H1 (cell line): Measurements from ENCODE around the gene OR51Q1. TPM values are rescaled to one million over a fixed set of nuclear protein-coding genes. Genes with fewer than 3 reads are reported as not detected.

Experiments
- CTCF ChIA-PET: fragments of 300-600 bp; sonication (Branson Sonifier 250); formaldehyde crosslinking; loops from one replicate; lab custom pipeline; 2021; ENCODE audit not compliant: partially characterized antibody; lab: Charles Lee
- POLR2A ChIA-PET: fragments of 300-600 bp; sonication (Branson Sonifier 250); formaldehyde crosslinking; loops from one replicate; lab custom pipeline; 2021; ENCODE audit warnings: inconsistent platforms; ENCODE audit not compliant: partially characterized antibody; lab: Charles Lee
- DNase-seq, 2 experiments: peaks; one replicate each; pipeline versions ENCODE4 v3.0.0 to v3.0.0-alpha.2; 2010 to 2022; ENCODE audit warnings: low spot score in 2 of 2, low read depth in 1 of 2, mixed read lengths in 1 of 2
- FAIRE-seq: peaks from 2 replicates; lab custom pipeline; 2011; peaks lifted over from hg19 to GRCh38; lab: Jason Lieb, UNC
- H2AFZ ChIP-seq: 2 replicates; pipeline ENCODE4 v1.8.1; 2012; ENCODE audit warnings: low read length, inconsistent platforms
- H2AK5ac ChIP-seq: 2 replicates; pipeline ENCODE4 v1.6.1; 2013; ENCODE audit warnings: low read depth, low read length
- H2BK120ac ChIP-seq: replicated peaks from 2 replicates; pipeline ENCODE3; 2013; ENCODE audit warnings: low read depth, low read length, inconsistent platforms
- H2BK12ac ChIP-seq: 2 replicates; pipeline ENCODE4 v1.6.1; 2013; ENCODE audit warnings: low read depth, low read length
- H2BK15ac ChIP-seq: 2 replicates; pipeline ENCODE4 v1.6.1; 2013; ENCODE audit warnings: low read length
- H2BK20ac ChIP-seq: 2 replicates; pipeline ENCODE4 v1.6.1; 2013; ENCODE audit warnings: low read length
- H2BK5ac ChIP-seq: 2 replicates; pipeline ENCODE4 v1.6.1; 2013; ENCODE audit warnings: low read depth, low read length
- H3K14ac ChIP-seq: 2 replicates; pipeline ENCODE4 v1.6.1; 2013; ENCODE audit warnings: inconsistent platforms; ENCODE audit not compliant: insufficient read length
- H3K18ac ChIP-seq: 2 replicates; pipeline ENCODE4 v1.6.1; 2013; ENCODE audit warnings: low read length; ENCODE audit errors: extremely low read depth
- H3K23ac ChIP-seq: 2 replicates; pipeline ENCODE4 v1.6.1; 2013; ENCODE audit warnings: inconsistent platforms; ENCODE audit not compliant: insufficient read length
- H3K23me2 ChIP-seq: 2 replicates; pipeline ENCODE4 v1.6.1; 2013; ENCODE audit warnings: low read depth, low read length
- H3K27ac ChIP-seq: 2 replicates; pipeline ENCODE4 v1.6.1; 2011; ENCODE audit warnings: low read depth, low read length, inconsistent platforms
- H3K27me3 ChIP-seq, 4 experiments: replicated peaks in 1 of 4; 1 replicate in 1 of 4; 2 replicates in 3 of 4; pipeline versions ENCODE4 v1.6.1 to v1.8.1; 2011 to 2013; ENCODE audit warnings: low read length in 3 of 4, mild to moderate bottlenecking in 3 of 4, inconsistent platforms in 2 of 4, mixed read lengths in 2 of 4, moderate library complexity in 1 of 4; ENCODE audit not compliant: control insufficient read depth in 3 of 4, insufficient read depth in 3 of 4; ENCODE audit errors: extremely low read depth in 1 of 4
- H3K36me3 ChIP-seq, 4 experiments: 2 replicates each; pipeline versions ENCODE4 v1.6.1 to v1.8.1; 2011 to 2013; ENCODE audit warnings: mild to moderate bottlenecking in 4 of 4, low read length in 3 of 4, moderate library complexity in 2 of 4, control low read depth in 1 of 4, inconsistent platforms in 1 of 4; ENCODE audit not compliant: insufficient read depth in 4 of 4, control insufficient read depth in 2 of 4
- H3K4ac ChIP-seq: replicated peaks from 2 replicates; pipeline ENCODE3; 2013; ENCODE audit warnings: low read length, low read depth, mixed read lengths, inconsistent platforms; ENCODE audit not compliant: insufficient read length
- H3K4me1 ChIP-seq, 4 experiments: replicated peaks in 1 of 4; 1 replicate in 1 of 4; 2 replicates in 3 of 4; pipeline versions ENCODE4 v1.6.1 to v1.8.1; 2011 to 2013; ENCODE audit warnings: low read length in 3 of 4, inconsistent platforms in 2 of 4, mixed read lengths in 1 of 4; ENCODE audit not compliant: insufficient read depth in 4 of 4, control insufficient read depth in 3 of 4
- H3K4me2 ChIP-seq, 2 experiments: 2 replicates each; pipeline versions ENCODE4 v1.6.1 to v1.8.1; 2011 to 2013; ENCODE audit warnings: low read depth in 2 of 2, low read length in 2 of 2, control low read depth in 1 of 2, inconsistent platforms in 1 of 2, mild to moderate bottlenecking in 1 of 2; ENCODE audit not compliant: insufficient read depth in 1 of 2
- H3K4me3 ChIP-seq, 4 experiments: fragments of 200-600, 300-600 bp in 1 of 4; sonication (generic), shearing (Covaris generic), sonication (Bioruptor Twin) in 1 of 4; 2 replicates each; pipeline versions ENCODE4 v1.5.1 to v1.8.1; 2011 to 2016; ENCODE audit warnings: low read length in 4 of 4, low read depth in 3 of 4, control low read depth in 2 of 4, inconsistent platforms in 2 of 4, mild to moderate bottlenecking in 2 of 4, mixed read lengths in 1 of 4, moderate library complexity in 1 of 4; ENCODE audit not compliant: insufficient read depth in 2 of 4; ENCODE audit errors: extremely low read depth in 1 of 4
- H3K56ac ChIP-seq: replicated peaks from 2 replicates; pipeline ENCODE3; 2013; ENCODE audit warnings: low read depth, mild to moderate bottlenecking, mixed read lengths, low read length, inconsistent platforms; ENCODE audit not compliant: insufficient read length
- H3K79me1 ChIP-seq: 2 replicates; pipeline ENCODE4 v1.6.1; 2013; ENCODE audit warnings: low read depth, low read length, control low read depth
- H3K79me2 ChIP-seq, 2 experiments: 2 replicates each; pipeline versions ENCODE4 v1.6.1 to v1.8.1; 2012 to 2013; ENCODE audit warnings: low read length in 2 of 2, mild to moderate bottlenecking in 2 of 2, inconsistent platforms in 1 of 2; ENCODE audit not compliant: insufficient read depth in 2 of 2, control insufficient read depth in 1 of 2
- H3K9ac ChIP-seq, 4 experiments: replicated peaks in 1 of 4; 1 replicate in 1 of 4; 2 replicates in 3 of 4; pipeline versions ENCODE4 v1.6.1 to v1.8.1; 2011 to 2013; ENCODE audit warnings: low read depth in 3 of 4, low read length in 3 of 4, control low read depth in 2 of 4, mild to moderate bottlenecking in 2 of 4, moderate library complexity in 2 of 4, inconsistent platforms in 1 of 4; ENCODE audit errors: extremely low read depth in 1 of 4
- H3K9me3 ChIP-seq, 2 experiments: 2 replicates each; pipeline versions ENCODE4 v1.6.1 to v1.8.1; 2012 to 2013; ENCODE audit warnings: mild to moderate bottlenecking in 2 of 2, moderate library complexity in 2 of 2, control low read depth in 1 of 2, inconsistent platforms in 1 of 2, low read depth in 1 of 2, low read length in 1 of 2, mixed read lengths in 1 of 2; ENCODE audit not compliant: insufficient read depth in 2 of 2
- H4K20me1 ChIP-seq, 2 experiments: replicated peaks in 1 of 2; 2 replicates each; pipeline versions ENCODE3 to v1.8.1; 2011 to 2013; ENCODE audit warnings: inconsistent platforms in 2 of 2, low read length in 2 of 2, mild to moderate bottlenecking in 1 of 2; ENCODE audit not compliant: insufficient read depth in 2 of 2, control insufficient read depth in 1 of 2
- H4K5ac ChIP-seq: 2 replicates; pipeline ENCODE4 v1.6.1; 2013; ENCODE audit warnings: low read length, low read depth, mixed read lengths, inconsistent platforms; ENCODE audit not compliant: insufficient read length
- H4K8ac ChIP-seq: 2 replicates; pipeline ENCODE4 v1.8.0; 2013; ENCODE audit warnings: mild to moderate bottlenecking, moderate library complexity, low read length, inconsistent platforms; ENCODE audit not compliant: insufficient read depth; ENCODE audit errors: extremely low read depth
- H4K91ac ChIP-seq: replicated peaks from 2 replicates; pipeline ENCODE3; 2013; ENCODE audit warnings: low read length, mixed read lengths, inconsistent platforms; ENCODE audit not compliant: insufficient read length
- ASH2L ChIP-seq: fragments of 200-600, 300-600 bp; sonication (generic); IDR thresholded peaks from one replicate; pipeline ENCODE4 v1.7.1; 2017; ENCODE audit warnings: low read length
- CHD2 ChIP-seq: IDR thresholded peaks from 2 replicates; pipeline ENCODE4 v1.6.1; 2012; ENCODE audit warnings: low read length, improper control_type of control experiment
- EP300 ChIP-seq, 2 experiments: IDR thresholded peaks; 1 replicate in 1 of 2; 2 replicates in 1 of 2; pipeline ENCODE4 v1.6.1; 2011 to 2012; ENCODE audit warnings: low read depth in 2 of 2, low read length in 2 of 2, mild to moderate bottlenecking in 2 of 2, borderline replicate concordance in 1 of 2, inconsistent platforms in 1 of 2, moderate library complexity in 1 of 2
- EZH2 ChIP-seq: fragments of 200-600 bp; sonication (generic); IDR thresholded peaks from 2 replicates; pipeline ENCODE4 v1.7.1; 2012; ENCODE audit warnings: low read depth, mild to moderate bottlenecking, moderate library complexity, low read length, inconsistent platforms; ENCODE audit not compliant: severe bottlenecking
- JUN ChIP-seq: IDR thresholded peaks from 2 replicates; pipeline ENCODE4 v1.6.1; 2011; ENCODE audit warnings: low read depth, mild to moderate bottlenecking, improper control_type of control experiment, low read length
- KDM5A ChIP-seq: fragments of 200-600 bp; IDR thresholded peaks from 2 replicates; pipeline ENCODE4 v1.7.1; 2012; ENCODE audit warnings: mild to moderate bottlenecking, low read length, inconsistent platforms, mixed read lengths
- MAX ChIP-seq: IDR thresholded peaks from 2 replicates; pipeline ENCODE4 v1.6.1; 2012; ENCODE audit warnings: inconsistent platforms
- SIN3A ChIP-seq, 2 experiments: IDR thresholded peaks in 1 of 2; conservative IDR thresholded peaks in 1 of 2; 2 replicates each; pipeline ENCODE4 v1.6.1; 2011 to 2012; ENCODE audit warnings: low read length in 2 of 2, improper control_type of control experiment in 1 of 2, low read depth in 1 of 2, mild to moderate bottlenecking in 1 of 2
- WGBS, 2 experiments: shearing (Covaris generic) in 1 of 2; methylation state at CpG; one replicate each; pipeline versions ENCODE4 v1.1.6 to v1.1.7; 2013 to 2015; ENCODE audit warnings: low lambda C conversion rate in 2 of 2, mixed read lengths in 2 of 2, inconsistent platforms in 1 of 2, low coverage in 1 of 2, missing lambda C conversion rate in 1 of 2; ENCODE audit not compliant: insufficient replicate concordance in 2 of 2, insufficient coverage in 1 of 2, insufficient read length in 1 of 2; ENCODE audit errors: extremely low coverage in 1 of 2, missing lambda C conversion rate in 1 of 2; 5-methylcytosine and 5-hydroxymethylcytosine counted together
- polyA plus RNA-seq, 7 experiments: library from polyadenylated mRNA; depleted of rRNA in 3 of 7; stranded (reverse) in 5 of 7; unstranded in 2 of 7; fragments of >200 nt in 5 of 7; fragments of 200-250 nt in 2 of 7; gene quantifications; 1 replicate in 5 of 7; 2 replicates in 1 of 7; 4 replicates in 1 of 7; pipeline versions ENCODE4 v1.2.1 to v1.2.3, GENCODE V29; 2011 to 2013; ENCODE audit warnings: missing spikeins in 2 of 7, mixed read lengths in 2 of 7
- total RNA-seq: library from RNA; stranded (reverse); fragmentation: NEBNext Ultra II Directional; extraction: Animal tissue kit (Norgen Biotek cat#: 25700); gene quantifications from 2 replicates; pipeline ENCODE4 v1.2.1, GENCODE V29; 2021

The OR51Q1 gene
- total and polyA plus RNA-seq, 2 of the 8 experiments (the other 6 are each of a cell fraction or from before 2014, with no cell fraction given), result 0.08 TPM; not detected in 1

- Histone ChIP-seq H3K79me1 (no peaks in the 10 kb centered on the region), H3K23me2 (no peaks in the 10 kb centered on the region; the same call in 1 of the 2 replicates), H3K4me2 (no peak overlapping the region), H3K27me3 (no peaks in the 10 kb centered on the region), H4K5ac (no peak overlapping the region), H4K91ac (no peak overlapping the region), H3K9ac (no peak overlapping the region), H3K4ac (no peak overlapping the region), H2BK20ac (no peak overlapping the region), H2BK120ac (no peak overlapping the region), H2BK15ac (no peak overlapping the region), H3K9me3 (no peaks in the 10 kb centered on the region), H4K8ac (peak overlapping the region; percentile 14), H2AFZ (no peak overlapping the region), H3K79me2 (no peaks in the 10 kb centered on the region), H2BK5ac (no peak overlapping the region), H3K14ac (no peak overlapping the region), H3K36me3 (no peaks in the 10 kb centered on the region), H3K23ac (no peak overlapping the region), H3K4me1 (no peaks in the 10 kb centered on the region), H3K56ac (no peak overlapping the region), H3K18ac (no peak overlapping the region), H3K4me3 (no peak overlapping the region), H4K20me1 (no peaks in the 10 kb centered on the region), H2AK5ac (no peak overlapping the region), H2BK12ac (no peak overlapping the region), H3K27ac (no peak overlapping the region)
- 93% methylated on average over 14 of the region's 14 CpGs; no CpG with 5 or more reads in 1 of the 2 experiments for WGBS, 2 experiments
- TF ChIP-seq CHD2, result no peak
- no peak for TF ChIP-seq JUN
- TF ChIP-seq EP300 (IDR thresholded peaks at IDR 0.05; ENCODE audit: borderline replicate concordance in 1 of 2, low read depth in 2 of 2, low read length in 2 of 2), result no peak
- no peak for TF ChIP-seq MAX
- TF ChIP-seq SIN3A (conservative IDR thresholded peaks at IDR 0.05 in 1 of 2, IDR thresholded peaks at IDR 0.05 in 1 of 2; ENCODE audit: low read depth in 1 of 2, low read length in 2 of 2), result no peak
- no peak for TF ChIP-seq KDM5A
- TF ChIP-seq ASH2L, result no peak
- no peak for TF ChIP-seq EZH2
- FAIRE-seq (no peak), DNase-seq (no peak)
- POLR2A ChIA-PET, result no interaction called here
- CTCF ChIA-PET, result interaction anchor here (1.4 kb wide), 1 partner anchor 10 kb away, joined by 3 read pairs; no protein-coding TSS in a partner anchor
Observed at GRCh38 chr11:5460983-5461621, 39.2 kb downstream of the OR51Q1 start.
